Endothelial cell of umbilical vein (primary cell): Measurements from ENCODE around the gene NCK1. TPM values are rescaled to one million over a fixed set of nuclear protein-coding genes. Genes with fewer than 3 reads are reported as not detected.

Experiments
- BruUV-seq: library from RNA; stranded (reverse); fragments of 400-500 nt; replicated peaks from 2 replicates; lab custom pipeline; 2021; lab: Mats Ljungman, UMichigan
- CTCF ChIA-PET: fragments of 300-600, 350-600 bp; sonication (Branson Sonifier 250); formaldehyde crosslinking; loops from one replicate; lab custom pipeline; 2021; ENCODE audit warnings: antibody characterized with exemption, inconsistent platforms; lab: Charles Lee
- POLR2A ChIA-PET: fragments of 300-600, 350-600 bp; sonication (Branson Sonifier 250); formaldehyde crosslinking; loops from one replicate; lab custom pipeline; 2021; ENCODE audit warnings: antibody characterized with exemption, inconsistent platforms; lab: Charles Lee
- DNase-seq: peaks from one replicate; pipeline ENCODE4 v3.0.0-alpha.2; 2011; ENCODE audit warnings: low read depth, low spot score
- FAIRE-seq: peaks from 2 replicates; lab custom pipeline; 2011; peaks lifted over from hg19 to GRCh38; lab: Jason Lieb, UNC
- H2AFZ ChIP-seq: 2 replicates; pipeline ENCODE4 v1.6.0; 2012; ENCODE audit warnings: low read depth, low read length, control low read depth, inconsistent platforms
- H3K27ac ChIP-seq: 2 replicates; pipeline ENCODE4 v1.5.1; 2011; ENCODE audit warnings: low read depth, mild to moderate bottlenecking, control low read depth, low read length, moderate library complexity; ENCODE audit not compliant: insufficient read depth
- H3K27me3 ChIP-seq, 2 experiments: 2 replicates each; pipeline versions ENCODE4 v1.6.0 to v1.6.1; 2011; ENCODE audit warnings: low read length in 2 of 2, mixed read lengths in 1 of 2; ENCODE audit not compliant: control insufficient read depth in 2 of 2, insufficient read depth in 2 of 2
- H3K36me3 ChIP-seq, 2 experiments: 2 replicates in 1 of 2; 3 replicates in 1 of 2; pipeline ENCODE4 v1.5.1; 2011; ENCODE audit warnings: low read length in 2 of 2, mild to moderate bottlenecking in 1 of 2, moderate library complexity in 1 of 2; ENCODE audit not compliant: control insufficient read depth in 2 of 2, insufficient read depth in 2 of 2; ENCODE audit errors: extremely low read depth in 1 of 2
- H3K4me1 ChIP-seq: 3 replicates; pipeline ENCODE4 v1.5.1; 2011; ENCODE audit warnings: mild to moderate bottlenecking, low read length; ENCODE audit not compliant: control insufficient read depth, insufficient read depth; ENCODE audit errors: extremely low read depth
- H3K4me2 ChIP-seq: 2 replicates; pipeline ENCODE4 v1.6.1; 2011; ENCODE audit warnings: low read length, control low read depth, mixed read lengths; ENCODE audit not compliant: insufficient read depth
- H3K4me3 ChIP-seq, 3 experiments: fragments of 200-600 bp in 1 of 3; sonication (generic), shearing (Covaris generic) in 1 of 3; replicated peaks in 1 of 3; 2 replicates each; pipeline ENCODE4 v1.5.1; 2011 to 2016; ENCODE audit warnings: control low read depth in 3 of 3, low read length in 3 of 3, mild to moderate bottlenecking in 2 of 3, inconsistent platforms in 1 of 3, low read depth in 1 of 3, moderate library complexity in 1 of 3; ENCODE audit not compliant: insufficient read depth in 1 of 3
- H3K79me2 ChIP-seq: 2 replicates; pipeline ENCODE4 v1.6.0; 2012; ENCODE audit warnings: low read length, inconsistent platforms; ENCODE audit not compliant: control insufficient read depth, insufficient read depth
- H3K9ac ChIP-seq: replicated peaks from 2 replicates; pipeline ENCODE3; 2011; ENCODE audit warnings: low read length, control low read depth; ENCODE audit not compliant: insufficient read depth; ENCODE audit errors: extremely low read depth
- H3K9me1 ChIP-seq: replicated peaks from 3 replicates; pipeline ENCODE4 v1.6.0; 2011; ENCODE audit warnings: mild to moderate bottlenecking, low read length; ENCODE audit not compliant: control insufficient read depth, insufficient read depth; ENCODE audit errors: extremely low read depth
- H3K9me3 ChIP-seq: replicated peaks from 2 replicates; pipeline ENCODE4 v1.5.1; 2012; ENCODE audit warnings: low read length, inconsistent platforms; ENCODE audit not compliant: control insufficient read depth, insufficient read depth
- H4K20me1 ChIP-seq: replicated peaks from 2 replicates; pipeline ENCODE3; 2011; ENCODE audit warnings: mild to moderate bottlenecking, low read length; ENCODE audit not compliant: control insufficient read depth, insufficient read depth; ENCODE audit errors: extremely low read depth
- EZH2 ChIP-seq: IDR thresholded peaks from 2 replicates; pipeline ENCODE4 v1.6.1; 2012; ENCODE audit warnings: borderline replicate concordance, low read depth, mild to moderate bottlenecking, moderate library complexity, low read length, inconsistent platforms; ENCODE audit not compliant: severe bottlenecking
- dilution Hi-C: fragments of 300-500 bp; cut with MboI; formaldehyde crosslinking; loops from one replicate; pipeline ENCODE4 v1.15.0; 2019; ENCODE audit warnings: low sequenced_read_pairs; ENCODE audit not compliant: extremely low pct_ligation_motif_present
- intact Hi-C: fragments of 100-400 bp; cut with micrococcal nuclease; formaldehyde crosslinking; loops from one replicate; pipeline ENCODE4 v1.10.0; 2022
- polyA plus RNA-seq, 4 experiments: library from polyadenylated mRNA; depleted of rRNA in 3 of 4; stranded (reverse) in 3 of 4; unstranded in 1 of 4; fragments of >200 nt; gene quantifications; 2 replicates each; pipeline versions ENCODE4 v1.2.1 to v1.2.3, GENCODE V29; 2011 to 2012; ENCODE audit warnings: missing spikeins in 1 of 4
- total RNA-seq: library from RNA; stranded (reverse); gene quantifications from 2 replicates; pipeline ENCODE4 v1.2.3, GENCODE V29; 2021
- TF ChIP-seq, protein P1 (sequence below): IDR thresholded peaks from 2 replicates; pipeline ENCODE4 v1.6.1; 2011; ENCODE audit not compliant: insufficient read depth, insufficient read length

NCK1 gene
- total and polyA plus RNA-seq, 2 donors (not counting 3 experiments of a cell fraction or from before 2014, with no cell fraction given), result 19.3 to 52.2 TPM

DNA sequence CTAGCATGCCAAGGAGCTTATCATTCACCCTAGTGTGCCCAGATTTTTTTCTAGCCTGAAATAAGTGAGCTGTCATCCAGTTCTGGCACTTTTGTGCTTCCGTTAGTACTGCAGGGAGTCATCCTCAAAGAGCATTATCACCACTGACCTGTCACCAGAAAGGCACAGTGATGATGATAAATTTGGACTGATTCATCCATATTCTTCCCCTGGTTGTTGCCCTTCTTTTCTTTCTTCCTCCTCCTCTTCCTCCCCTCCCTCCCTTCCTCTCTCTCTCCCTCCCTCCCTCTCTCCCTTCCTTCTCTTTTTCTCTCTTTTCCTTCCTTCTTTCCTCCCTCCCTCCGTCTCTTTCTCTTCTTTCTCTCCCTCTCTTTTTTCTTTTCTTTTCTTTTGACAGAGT is 21.8 kb upstream of the NCK1 start:
- DNase-seq (no peak), FAIRE-seq (no peak)
- no TSS peak for BruUV-seq
- intact Hi-C loops, result no loop called here
- H3K36me3 ChIP-seq, result no peaks in the 10 kb centered on the region
- no peaks in the 10 kb centered on the region for H4K20me1 ChIP-seq
- H3K9me1 ChIP-seq, result no peaks in the 10 kb centered on the region
- POLR2A ChIA-PET, result no interaction called here
- TF ChIP-seq, protein P1, sequence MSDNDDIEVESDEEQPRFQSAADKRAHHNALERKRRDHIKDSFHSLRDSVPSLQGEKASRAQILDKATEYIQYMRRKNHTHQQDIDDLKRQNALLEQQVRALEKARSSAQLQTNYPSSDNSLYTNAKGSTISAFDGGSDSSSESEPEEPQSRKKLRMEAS, result no peak
- H3K9ac ChIP-seq, result no peak overlapping the region
- no peak overlapping the region for H3K4me3 ChIP-seq
- H3K79me2 ChIP-seq, result peaks cover 45% of the 10 kb centered on the region
- peaks cover 52% of the 10 kb centered on the region for H3K4me1 ChIP-seq
- H3K9me3 ChIP-seq, result no peaks in the 10 kb centered on the region
- no peak overlapping the region for H3K4me2 ChIP-seq
- H2AFZ ChIP-seq, result no peak overlapping the region
- peak overlapping the region; percentile 86 for H3K27ac ChIP-seq
- dilution Hi-C loops, result no loop called here
- CTCF ChIA-PET, result interaction anchor here (1.0 to 3.0 kb wide), 4 partner anchors 12 to 174 kb away, joined by 3 to 28 read pairs (median 12); partner anchors contain the start of gene NCK1
- H3K27me3 ChIP-seq, result no peaks in the 10 kb centered on the region

DNA sequence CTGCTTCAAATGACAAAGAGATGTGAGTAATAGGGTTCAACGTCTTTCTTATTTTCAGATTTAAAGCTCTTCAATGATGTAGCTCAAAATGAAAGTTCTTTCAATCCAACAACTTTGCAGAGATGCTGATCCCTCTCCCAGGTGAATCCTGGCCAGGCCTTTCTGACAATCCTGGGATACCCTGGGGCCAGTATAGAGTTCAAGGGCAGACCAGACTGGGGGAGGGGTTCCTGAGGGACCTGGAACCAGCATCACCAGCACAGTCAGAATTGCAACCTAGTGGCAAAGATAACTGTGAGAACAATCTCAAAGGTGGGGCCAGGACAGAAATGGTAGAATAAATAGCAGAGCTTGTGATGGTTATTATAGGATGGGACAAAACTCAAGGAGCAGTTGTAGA is 19.7 kb upstream of the NCK1 start:
- no peaks in the 10 kb centered on the region for H3K9me3 ChIP-seq
- H3K4me3 ChIP-seq, result no peak overlapping the region
- no peaks in the 10 kb centered on the region for H3K9me1 ChIP-seq
- no peak for FAIRE-seq
- H3K4me2 ChIP-seq, result no peak overlapping the region
- no peak for TF ChIP-seq EZH2
- H3K9ac ChIP-seq, result no peak overlapping the region
- ChIA-PET CTCF (interaction anchor here (0.8 to 2.0 kb wide), 5 partner anchors 10 to 172 kb away, joined by 3 to 7 read pairs (median 3); partner anchors contain the start of gene STAG1), POLR2A (no interaction called here)
- no peak overlapping the region for H3K27ac ChIP-seq
- H3K79me2 ChIP-seq, result peaks cover 36% of the 10 kb centered on the region
- H3K36me3 ChIP-seq, result no peaks in the 10 kb centered on the region
- no peak overlapping the region for H2AFZ ChIP-seq
- dilution Hi-C loops, result no loop called here
- H4K20me1 ChIP-seq, result no peaks in the 10 kb centered on the region
- H3K4me1 ChIP-seq, result peaks cover 34% of the 10 kb centered on the region
- no peaks in the 10 kb centered on the region for H3K27me3 ChIP-seq
- BruUV-seq, result no TSS peak
- no peak for DNase-seq
- intact Hi-C loops, result no loop called here
